GM21367 (cell line): ENCODE results near the gene SARNP.
"Not testable (repeated sequence)": the region's sequence is repeated elsewhere in the genome, so short reads cannot be mapped to it uniquely, and the experiment has no call there.

Experiments used
- ATAC-seq: cut with Tn5 transposase; IDR thresholded peaks from one replicate; pipeline ENCODE4 v1.9.1; 2021; ENCODE audit not compliant: unreplicated experiment

The SARNP gene

GRCh38 chr12:55817345-55818139, at the start of gene SARNP, which contains the start of gene ORMDL2:
TSS of gene SARNP (minus strand) at chr12:55817724. CDS start at chr12:55817701, 23 bp downstream.
TSS of gene ORMDL2 (plus strand) at chr12:55818041. CDS start at chr12:55819000, 959 bp downstream.
- peak; percentile 96 for ATAC-seq

GRCh38 chr12:55866454-55867004, 49.0 kb upstream of the SARNP start:
- ATAC-seq = not testable (repeated sequence)

DNA sequence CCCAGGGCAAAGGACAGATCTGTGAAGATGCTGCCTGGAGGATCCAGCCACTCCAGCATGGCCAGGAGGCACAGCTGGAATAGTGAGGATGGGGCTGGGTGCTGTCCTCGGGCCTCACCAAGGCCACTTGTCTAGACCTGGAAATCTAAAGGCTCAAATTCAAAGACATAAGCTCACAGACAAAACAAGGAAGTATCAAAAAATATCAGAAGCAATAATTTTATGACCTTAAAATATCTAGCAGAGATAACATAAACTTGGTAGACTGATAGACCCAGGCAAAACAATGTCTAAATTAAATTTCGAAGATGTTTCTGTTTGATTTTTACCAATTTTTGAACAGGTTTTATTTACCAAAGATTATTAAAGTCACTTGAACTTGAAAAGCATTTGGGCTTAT, 47.8 kb upstream of the SARNP start:
- no peak for ATAC-seq

DNA sequence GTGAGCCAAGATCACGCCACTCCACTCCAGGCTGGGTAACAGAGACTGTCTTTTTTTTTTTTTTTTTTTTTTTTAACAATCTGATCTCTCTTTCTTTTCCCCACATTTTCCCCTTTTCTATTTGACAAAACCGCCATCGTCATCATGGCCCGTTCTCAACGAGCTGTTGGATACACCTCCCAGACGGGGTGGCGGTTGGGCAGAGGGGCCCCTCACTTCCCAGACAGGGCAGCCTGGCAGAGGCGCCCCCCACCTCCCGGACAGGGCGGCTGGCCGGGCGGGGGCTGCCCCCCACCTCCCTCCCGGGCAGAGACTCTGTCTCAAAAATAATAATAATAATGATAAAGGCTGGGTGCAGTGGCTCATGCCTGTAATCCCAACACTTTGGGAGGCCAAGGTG, 45.4 kb upstream of the SARNP start:
- not testable (repeated sequence) for ATAC-seq

- no peak for ATAC-seq
These were observed 44.8 kb upstream of the SARNP start for GRCh38 chr12:55862286-55862685.

DNA sequence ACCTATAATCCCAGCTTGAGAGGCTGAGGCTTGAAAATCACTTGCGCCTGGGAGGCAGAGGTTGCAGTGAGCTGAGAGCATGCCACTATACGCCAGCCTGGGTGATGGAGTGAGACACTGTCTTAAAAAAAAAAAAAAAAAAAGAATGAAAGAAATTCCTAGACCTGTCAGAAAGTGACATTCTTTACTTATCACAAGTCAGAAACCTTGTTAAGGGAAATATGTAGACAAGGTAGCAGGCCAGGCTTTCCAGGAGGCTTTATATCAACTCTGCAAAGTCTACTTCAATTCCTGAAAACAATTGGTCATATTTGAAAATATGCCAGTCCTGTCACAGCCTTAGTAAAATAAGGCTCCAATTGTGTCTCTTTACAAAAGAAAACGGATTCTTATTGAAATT, 44.3 kb upstream of the SARNP start:
- no peak for ATAC-seq

DNA sequence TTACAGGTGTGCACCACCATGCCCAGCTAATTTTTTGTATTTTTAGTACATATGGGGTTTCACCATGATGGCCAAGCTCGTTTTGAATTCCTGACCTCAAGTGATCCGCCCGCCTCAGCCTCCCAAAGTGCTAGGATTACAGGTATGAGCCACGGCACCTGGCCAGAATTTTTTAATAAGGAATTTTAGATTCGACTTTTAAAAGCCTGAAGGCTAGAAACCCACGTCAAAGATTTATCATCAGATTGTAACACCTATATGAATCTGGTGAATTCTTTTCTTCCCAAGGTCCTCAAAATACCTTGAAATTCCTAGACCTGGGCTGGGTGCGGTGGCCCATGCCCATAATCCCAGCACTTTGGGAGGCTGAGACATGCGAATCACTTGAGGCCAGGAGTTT, 43.9 kb upstream of the SARNP start:
- ATAC-seq = no peak

DNA sequence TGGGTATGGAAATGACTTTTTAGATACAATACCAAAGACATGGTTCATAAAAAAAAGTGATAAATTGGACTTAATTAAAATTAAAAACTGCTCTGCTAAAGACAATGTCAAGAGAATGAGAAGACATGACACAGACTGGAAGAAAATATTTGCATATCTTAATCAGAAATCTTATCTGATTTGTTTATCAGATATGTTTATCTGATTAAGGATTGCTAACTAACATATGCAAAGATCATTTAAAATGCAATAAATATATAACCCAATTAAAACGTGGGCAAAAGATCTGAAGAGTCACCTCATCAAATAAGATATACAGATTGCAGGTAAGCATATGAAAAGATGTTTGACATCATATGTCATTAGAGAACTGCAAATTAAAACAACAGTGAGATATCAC, 35.2 kb upstream of the SARNP start:
- no peak for ATAC-seq

- ATAC-seq = no peak
These were observed 33.4 kb upstream of the SARNP start for GRCh38 chr12:55850893-55851292.

GRCh38 chr12:55850401-55850800, 32.9 kb upstream of the SARNP start:
- ATAC-seq = no peak

DNA sequence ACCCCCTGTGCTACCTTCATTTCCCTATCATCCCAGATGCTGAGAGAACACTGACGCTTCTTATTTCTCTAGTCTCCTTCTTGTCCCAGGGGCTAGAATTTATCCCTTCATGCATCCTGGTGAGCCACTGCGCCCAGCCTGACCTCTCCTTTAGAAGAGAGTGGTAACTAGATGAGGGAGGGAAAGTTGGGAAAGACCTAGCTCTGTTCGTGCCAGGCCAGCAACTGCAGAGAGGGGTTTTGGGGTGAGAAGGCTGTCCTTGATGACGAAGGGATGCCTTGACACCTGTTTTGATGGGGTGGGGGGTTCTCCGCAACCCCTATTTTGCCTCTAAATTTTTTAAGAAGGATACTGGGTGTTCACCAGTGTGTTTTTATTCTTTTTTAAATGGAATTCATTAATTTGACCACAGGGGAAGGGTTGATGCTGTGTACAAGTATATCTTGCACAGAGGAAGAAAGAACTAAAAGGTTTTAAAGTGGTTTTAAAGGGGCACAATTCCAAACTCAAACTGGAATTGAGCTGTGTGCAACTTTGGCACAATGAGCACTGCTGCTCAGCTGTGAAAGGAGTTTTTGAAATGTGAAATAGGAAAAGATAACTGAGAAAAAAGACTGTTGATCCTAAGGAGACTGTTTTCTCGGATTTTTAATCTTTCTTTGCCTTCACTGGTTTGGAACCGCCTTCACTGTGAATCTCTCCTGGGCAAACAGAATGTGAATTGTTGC, 32.3 kb upstream of the SARNP start:
- ATAC-seq = no peak

GRCh38 chr12:55847603-55848291, 30.2 kb upstream of the SARNP start:
- ATAC-seq = no peak

GRCh38 chr12:55847033-55847432, 29.5 kb upstream of the SARNP start:
- no peak for ATAC-seq

DNA sequence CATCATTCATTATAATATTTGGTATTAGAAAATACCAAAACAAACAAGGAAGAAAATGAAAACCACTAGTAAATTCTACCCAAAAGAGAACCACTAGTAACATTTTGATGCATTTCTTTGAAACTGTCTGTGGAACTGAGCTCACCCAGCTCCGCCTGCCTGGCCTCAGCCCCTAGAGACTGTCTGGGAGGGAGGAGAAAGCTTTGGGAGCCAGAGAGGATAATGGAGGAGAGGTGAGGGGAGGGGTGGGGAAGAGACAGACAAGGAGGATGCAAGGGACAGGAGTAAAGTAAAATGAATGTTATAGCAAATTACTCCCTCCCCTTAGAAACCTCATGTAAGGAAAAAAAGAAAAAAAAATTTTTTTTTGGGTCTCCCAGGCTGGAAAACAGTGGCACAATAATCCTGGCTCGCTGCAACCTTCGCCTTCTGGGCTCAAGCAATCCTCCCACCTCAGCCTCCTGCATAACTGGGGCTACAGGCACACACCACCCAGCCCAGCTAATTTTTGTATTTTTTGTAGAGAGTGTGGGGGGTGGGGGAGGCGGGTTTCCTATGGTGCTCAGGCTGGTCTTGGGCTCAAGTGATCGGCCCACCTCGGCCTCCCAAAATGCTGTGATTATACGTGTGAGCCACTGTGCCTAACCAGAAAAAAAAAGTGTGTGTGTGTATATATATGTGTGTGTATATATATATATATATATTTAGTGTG, 28.4 kb upstream of the SARNP start:
- no peak for ATAC-seq

GRCh38 chr12:55845361-55845760, 27.8 kb upstream of the SARNP start:
- ATAC-seq = no peak

GRCh38 chr12:55844961-55845360, 27.4 kb upstream of the SARNP start:
- ATAC-seq = no peak

DNA sequence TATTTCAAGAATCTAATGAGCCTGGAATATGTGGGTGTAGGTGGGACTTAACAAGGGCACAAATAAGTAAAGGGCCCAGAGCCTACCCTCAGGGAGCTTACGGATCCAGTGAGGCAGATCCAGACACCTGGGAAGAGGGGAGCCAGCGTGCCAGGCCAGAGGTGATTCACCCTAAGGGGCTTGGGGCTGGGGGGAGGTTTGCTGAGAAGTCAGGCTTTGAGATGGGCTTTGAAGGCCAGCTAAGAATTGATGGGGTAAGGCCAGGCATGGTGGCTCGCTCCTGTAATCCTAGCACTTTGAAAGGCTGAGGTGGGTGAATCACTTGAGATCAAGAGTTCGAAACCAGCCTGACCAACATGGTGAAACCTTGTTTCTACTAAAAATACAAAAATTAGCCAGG, 25.9 kb upstream of the SARNP start:
- no peak for ATAC-seq

- no peak for ATAC-seq
These were observed 25.3 kb upstream of the SARNP start, which contains the start of gene MMP19 for GRCh38 chr12:55842681-55843429. TSS of gene MMP19 (minus strand) at chr12:55842936. CDS start at chr12:55842830, 106 bp downstream.

GRCh38 chr12:55840581-55841351, 23.2 kb upstream of the SARNP start:
- ATAC-seq = no peak
